ENCODE results near the gene ELL2.

ELL2 gene

DNA sequence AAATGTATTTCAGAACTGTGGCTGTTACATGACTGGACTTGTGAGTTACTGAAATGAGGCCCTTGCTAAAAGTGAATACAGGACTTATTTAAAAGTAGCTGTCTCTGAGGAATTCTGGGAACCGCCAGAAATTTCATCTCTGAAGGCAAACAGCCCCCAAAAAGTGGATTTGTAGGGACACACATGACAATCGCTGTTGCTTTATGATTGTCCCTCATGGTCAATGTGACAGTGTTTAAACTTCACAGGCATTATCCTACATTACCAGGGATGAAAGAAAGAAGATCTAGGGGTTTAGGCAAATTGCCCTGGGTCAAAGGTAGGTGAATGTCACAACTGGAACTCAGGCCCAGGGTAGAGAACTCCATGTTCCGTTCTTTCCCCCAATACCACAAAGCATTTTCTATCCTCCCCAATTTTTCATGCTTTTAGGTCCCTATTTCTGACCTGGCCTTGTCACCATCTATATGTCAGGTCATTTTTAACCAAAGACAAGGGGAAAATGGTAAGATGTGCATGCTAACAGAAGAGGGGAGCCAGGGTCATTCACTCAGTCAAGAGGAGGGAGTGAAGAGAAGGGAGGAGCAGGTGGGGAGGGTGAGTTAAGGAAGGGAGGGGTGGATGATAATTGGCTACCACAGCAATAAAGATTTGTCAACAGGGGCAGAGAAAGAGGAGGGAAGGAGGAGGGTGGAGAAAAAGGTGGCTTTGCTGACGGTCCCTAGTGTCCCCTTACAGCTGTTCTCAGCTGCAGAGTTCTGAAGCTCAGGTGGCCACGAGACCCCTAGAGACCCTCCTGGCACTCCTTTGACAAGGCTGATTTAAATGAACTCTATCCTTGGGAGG, 81.3 kb downstream of the ELL2 start:
- DNase-seq (ENCODE audit: low read depth in 2 of 2): no peak

DNA sequence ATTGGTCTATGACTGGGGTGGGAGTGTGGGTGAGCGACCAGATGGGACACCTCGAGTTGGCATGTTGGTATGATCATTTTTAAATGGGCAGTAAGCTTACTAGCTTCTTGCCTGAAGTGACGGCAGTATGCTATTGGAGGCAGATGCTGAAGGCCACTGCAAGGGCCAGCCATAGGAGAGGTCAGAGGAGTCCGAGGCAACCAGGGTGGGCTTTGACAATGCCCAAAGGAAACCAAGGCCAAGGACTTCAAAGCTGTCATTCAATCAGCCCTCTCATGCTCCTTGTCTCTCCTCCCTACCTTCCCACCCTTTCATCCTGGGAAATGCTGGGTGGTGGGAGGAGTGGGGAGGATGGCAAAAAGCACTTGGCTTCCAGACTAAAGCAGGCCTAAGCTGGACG, 82.0 kb downstream of the ELL2 start:
- DNase-seq (ENCODE audit: low read depth in 2 of 2): no peak

DNA sequence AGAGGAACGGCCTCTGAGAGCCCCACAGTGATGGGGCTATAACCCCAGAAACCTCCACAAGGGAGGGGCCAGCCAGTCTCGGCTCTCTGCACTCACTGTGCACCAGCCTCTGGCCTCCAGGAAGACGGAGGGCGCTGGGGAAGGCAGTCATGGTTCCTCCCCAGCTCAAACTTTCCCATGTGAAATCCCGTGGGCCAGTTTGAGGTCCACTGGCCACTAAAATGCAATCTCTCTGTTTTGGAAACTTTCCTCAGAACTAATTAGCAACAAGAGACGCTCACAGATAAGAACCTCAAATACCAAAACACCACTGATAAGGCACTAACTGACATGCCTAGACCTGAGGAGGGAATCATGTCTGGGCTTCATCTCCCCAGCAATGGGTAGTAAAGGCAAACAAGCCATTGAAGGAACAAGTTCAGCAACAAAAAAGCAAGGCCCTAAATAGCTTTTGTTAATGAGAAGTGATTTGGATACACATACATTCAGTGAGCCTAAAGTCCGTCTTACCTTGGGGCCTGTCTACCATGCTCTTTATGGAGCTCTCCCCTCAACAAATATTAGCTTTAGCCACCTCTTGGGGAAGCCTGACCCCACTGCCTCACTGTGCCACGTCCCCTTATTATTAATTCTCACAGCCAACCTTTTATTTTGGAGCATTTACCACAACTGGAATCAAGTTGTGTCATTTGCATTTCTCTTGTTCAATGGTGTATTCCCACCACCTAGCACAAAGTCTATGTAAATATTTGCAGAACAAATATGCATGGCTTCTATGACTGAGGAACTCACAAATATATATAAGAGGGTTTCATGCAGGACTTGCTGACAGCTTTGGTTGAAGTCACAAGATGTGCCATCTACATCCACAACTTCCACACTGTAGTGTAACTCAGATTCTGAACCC, 83.0 kb downstream of the ELL2 start:
- DNase-seq (ENCODE audit: low read depth in 2 of 2): no peak

DNA sequence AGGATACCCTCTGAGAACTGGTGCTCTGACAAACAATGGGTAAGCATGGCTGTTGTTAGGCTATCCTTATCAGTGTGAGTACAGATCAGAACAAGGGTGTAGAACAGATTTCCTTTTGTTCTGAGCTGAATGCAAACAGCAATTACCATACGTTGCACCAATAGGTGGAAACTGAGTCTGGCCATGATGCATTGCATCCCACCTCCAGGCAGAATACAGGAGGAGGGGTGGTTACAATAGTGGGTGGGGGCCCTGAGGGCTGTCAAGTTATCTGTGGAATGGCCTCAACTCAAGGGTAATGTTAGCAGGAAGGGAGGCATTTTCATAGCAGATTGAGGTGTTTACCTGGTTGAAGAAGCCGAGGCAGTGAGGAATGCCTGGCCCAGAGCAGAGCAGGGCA, 84.9 kb downstream of the ELL2 start:
- DNase-seq (ENCODE audit: low read depth in 2 of 2): no peak

DNA sequence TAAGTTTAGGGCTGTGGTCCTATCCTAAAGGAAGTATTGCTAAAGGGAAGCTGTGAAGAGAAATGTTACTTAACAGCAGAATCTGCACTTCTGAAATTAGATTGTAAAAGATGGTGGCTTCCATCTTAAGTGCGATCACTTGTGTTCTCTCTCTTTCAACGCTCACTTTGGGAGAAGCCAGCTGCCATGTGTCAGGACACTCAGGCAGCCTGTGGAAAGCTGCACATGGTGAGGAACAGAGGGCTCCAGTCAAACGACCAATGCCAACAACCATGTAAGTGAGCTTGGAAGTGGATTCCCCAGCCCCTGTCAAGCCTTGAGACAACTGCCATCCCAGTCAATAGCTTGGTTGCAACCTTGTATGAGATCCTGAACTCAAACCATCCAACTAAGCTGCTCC, 87.4 kb downstream of the ELL2 start:
- DNase-seq (ENCODE audit: low read depth in 2 of 2): no peak

DNA sequence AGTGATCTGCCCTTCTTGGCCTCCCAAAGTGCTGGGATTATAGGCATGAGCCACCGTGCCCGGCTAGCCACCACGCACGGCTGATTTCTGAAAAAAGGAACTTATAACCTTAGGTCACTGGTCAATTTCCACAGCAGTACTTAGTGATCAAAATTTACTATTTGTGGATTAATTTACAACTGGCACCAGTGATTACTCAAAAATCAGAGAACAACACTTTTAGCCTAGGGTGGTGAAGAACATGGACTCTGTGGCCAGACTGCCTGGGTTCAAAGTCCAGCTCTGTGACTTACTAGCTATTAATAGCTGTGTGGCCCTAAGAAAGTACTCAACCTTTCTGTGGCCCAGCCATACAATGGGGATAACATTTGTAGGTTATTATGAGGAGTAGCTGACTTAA, 88.3 kb downstream of the ELL2 start:
- no peak for DNase-seq (ENCODE audit: low read depth in 2 of 2)

DNA sequence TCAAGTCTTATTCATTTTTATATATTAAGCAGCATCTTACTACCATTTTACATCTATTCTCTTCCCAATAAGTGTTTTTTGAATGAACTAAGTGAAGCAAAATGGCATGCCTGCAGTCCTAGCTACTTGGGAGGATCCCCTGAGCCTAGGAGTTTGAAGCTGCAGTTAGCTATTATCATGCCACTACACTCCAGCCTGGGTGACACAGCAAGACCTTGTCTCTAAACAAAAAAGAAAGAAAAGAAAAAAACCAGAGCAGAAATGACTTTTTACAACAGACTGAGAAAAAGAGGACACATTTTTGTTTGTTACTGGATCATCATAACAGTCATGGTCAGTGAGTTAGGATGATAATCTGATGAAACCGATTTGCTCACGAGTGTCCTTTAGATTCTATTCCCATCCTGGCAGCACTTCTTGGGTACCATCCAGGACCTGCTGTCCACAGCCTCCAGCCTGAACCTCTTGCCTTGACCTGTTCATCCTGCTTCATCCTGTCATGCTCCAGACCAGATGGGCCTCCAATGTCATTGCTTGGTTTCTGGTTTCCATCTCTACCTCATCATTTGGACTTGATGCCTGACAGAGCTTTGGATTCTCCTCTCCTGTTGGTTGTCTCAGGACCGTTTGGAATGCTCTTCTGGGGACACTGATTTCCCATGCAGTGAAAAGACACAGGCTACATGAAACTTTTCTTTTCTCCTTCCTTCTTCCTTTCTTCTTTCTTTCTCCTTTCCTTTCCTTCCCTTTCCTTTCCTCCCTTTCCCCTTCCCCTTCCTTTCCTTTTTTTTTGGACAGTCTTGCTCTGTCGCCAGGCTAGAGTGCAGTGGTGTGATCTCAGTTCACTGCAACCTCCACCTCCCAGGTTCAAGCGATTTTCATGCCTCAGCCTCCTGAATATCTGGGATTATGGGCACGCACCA, 89.0 kb downstream of the ELL2 start:
- no peak for DNase-seq (ENCODE audit: low read depth in 2 of 2)

DNA sequence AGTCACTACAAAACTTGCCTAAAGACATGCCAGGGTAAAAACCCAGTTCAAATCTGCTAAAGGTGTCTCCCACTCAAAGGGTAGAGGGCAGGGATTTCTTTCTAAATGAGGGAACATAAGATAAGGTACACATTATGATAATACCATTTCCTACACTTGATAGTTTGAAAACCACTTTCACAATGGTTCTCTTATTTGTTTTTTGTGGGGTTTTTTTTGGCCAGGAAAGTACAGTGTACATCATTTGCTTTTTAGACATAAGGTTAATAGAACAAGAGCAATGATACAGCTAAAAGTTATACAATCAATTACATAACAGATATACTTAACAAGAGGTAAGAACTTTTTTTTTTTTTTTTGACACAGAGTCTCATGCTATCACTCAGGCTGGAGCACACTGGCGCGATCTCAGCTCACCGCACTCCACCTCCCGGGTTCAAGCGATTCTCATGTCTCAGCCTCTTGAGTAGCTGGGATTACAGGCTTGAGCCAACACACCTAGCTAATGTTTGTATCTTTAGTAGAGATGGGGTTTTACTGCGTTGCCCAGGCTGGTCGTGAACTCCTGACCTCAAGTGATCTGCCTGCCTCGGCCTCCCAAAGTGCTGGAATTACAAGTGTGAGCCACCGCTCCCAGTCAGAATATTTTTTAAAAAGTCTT, 90.4 kb downstream of the ELL2 start:
- no peak for DNase-seq (ENCODE audit: low read depth in 2 of 2)

DNA sequence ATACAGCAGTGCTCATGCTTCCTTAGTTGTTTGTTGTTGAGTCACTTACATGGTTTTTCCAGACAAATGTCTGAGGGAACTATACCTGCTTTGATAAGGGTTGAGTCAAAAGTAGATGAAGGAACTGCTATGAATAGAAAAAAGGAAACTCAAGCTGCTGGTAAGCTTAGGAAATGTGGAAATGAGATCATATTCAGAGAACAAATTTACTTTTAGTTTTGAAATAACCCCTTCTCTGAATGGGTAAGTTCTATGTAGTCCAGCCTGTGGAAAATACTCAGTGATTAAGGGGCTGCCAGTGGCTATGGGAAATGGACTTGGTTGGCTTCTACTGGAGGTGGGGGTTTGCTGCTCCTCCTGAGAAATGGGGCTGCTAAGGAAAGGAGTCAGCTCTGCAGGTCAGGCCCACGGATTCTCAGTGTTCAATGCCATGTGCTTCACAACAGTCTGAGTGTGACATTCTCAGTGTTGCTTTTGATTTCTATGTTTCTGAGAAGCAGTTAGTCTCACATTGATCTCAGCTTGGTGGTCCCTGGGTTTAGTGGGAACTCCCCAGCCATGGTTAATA, 91.5 kb downstream of the ELL2 start:
- peak; percentile 47 to 58 for DNase-seq (ENCODE audit: low read depth in 2 of 2)

DNA sequence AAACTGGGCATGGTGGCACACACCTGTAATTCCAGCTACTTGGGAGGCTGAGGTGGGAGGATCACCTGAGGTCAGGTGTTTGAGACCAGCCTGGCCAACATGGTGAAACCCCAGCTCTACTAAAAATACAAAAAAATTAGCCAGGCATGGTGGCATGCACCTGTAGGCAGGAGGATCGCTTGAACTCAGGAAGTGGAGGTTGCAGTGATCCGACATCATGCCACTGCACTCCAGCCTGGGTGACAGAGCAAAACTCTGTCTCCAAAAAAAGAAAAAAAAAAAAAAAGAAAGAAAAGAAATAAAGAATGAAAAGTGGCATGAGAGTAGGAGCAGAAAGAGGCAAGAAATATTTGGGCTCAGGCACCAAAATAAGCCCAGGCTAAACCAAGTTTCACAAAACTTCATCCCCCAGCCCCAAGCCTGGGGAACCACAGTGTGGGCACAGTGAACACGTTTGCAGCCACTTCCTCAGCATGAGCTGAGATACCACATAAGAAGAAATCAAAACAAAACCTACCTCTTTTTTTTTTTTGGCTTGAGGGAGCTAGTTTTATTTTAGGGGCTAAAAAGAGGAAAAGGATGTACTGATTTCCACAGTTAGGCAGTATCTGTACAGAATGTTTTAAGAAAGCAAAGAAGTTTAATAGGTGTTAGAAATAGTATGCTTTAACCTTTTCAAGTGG, 92.3 kb downstream of the ELL2 start:
- DNase-seq (ENCODE audit: low read depth in 2 of 2): peak; percentile 42 to 48

DNA sequence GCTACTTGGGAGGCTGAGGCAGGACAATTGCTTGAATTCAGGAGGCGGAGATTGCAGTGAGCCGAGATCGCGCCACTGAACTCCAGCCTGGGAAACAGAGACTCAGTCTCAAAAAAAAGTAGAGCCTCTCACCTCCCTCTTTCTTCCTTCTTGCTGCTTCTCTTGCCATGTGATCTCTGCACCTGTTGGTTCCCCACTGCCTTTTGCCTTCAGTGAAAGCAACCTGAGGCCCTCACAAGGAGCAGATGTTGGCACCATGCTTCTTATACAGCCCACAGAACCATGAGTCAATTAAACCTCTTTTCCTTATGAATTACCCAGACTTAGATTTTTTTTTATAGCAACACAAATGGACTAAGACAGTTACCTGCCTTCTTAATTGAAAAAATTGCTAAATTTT, 93.5 kb downstream of the ELL2 start:
- DNase-seq (ENCODE audit: low read depth in 2 of 2): no peak

DNA sequence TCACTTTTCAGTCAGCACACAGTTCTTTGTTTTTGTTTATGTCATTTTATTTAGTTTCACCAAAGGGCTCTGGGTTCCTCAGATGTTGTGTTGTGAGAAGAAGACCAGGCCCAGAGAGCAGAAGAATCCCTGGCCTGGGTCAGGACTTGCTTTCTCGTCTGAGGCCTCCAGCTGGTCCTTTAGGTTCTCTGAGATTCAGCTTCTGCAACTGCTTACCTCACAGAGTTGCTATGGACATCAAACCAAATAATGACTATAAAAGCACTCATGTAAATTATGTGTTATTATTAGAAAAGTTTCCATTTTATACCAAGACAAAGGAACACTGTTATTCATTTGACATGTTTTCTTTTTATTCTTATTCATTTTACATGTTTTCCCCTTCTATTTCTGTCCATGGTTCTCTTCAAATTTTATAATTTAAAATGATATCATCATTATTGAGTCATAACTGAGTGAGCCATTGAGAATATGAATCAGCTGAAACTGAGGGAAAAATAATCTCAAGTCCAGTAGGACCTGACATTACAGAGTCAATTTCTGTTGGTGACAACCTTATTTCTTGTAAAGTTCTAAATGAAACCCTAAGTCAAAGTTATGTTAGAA, 95.1 kb downstream of the ELL2 start:
- no peak for DNase-seq (ENCODE audit: low read depth in 2 of 2)

DNA sequence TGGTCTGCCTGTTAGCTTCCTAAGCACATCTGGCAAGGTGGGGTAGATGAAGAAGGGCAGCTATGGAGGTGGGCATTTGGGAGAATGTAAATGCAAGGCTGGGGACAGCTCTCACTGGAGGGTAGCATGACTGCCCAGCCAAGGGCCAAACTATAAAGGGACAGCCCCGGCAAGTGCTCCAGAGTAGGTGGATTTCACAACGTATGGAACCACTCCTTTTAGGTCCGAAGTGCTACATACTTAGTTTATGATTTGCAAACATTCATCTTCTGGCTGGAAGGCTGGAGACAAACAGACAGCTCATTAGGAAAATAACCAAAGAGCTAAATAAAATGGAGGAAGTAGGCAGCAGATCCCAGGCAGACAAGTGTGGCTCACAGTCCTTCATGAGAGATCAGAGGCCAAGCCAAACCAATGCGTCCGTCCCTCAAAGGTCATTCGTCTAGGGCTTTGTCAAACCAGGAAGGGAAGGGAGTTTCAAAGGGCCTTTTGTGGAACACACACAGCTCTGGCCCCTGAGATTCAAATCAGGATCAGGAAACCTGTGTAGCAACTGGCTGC, 96.6 kb downstream of the ELL2 start:
- DNase-seq (ENCODE audit: low read depth in 2 of 2): no peak

DNA sequence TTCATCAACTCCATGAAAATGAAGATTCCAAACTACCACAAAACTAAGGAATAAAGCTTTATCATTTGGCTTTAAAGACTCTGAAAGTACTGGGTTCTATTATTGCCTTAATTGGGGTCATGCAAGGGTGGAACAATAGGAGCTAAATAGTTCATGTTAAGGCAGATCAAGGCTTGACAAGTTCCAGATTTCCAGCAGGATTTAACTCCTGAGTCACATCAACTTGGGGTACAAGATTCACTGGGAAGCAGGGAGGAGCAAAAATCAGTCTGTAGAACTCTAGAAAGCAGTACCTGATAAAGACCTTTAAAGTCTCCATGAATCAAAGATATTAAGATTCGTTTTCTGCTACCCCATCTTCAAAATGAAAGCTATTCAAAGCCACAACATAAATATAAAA, 97.2 kb downstream of the ELL2 start:
- DNase-seq (ENCODE audit: low read depth in 2 of 2): no peak

DNA sequence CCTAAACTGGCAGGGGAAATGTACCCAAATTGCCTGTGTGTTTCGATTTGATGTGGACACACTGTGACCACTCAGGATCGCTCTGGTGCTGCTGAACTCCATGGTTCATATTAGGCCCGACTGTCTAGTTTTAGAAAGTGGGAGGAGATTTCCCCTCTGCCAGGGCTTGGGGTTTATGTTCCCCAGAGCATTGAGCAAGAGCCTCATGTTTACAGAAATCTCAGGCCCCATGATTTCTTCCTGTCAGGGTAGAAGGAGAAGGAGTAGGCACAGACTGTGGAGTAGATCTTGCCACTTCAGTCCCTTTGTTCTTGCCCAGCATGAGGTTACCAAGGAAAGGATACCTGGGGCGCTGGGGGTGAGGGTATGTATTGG, 98.3 kb downstream of the ELL2 start:
- no peak for DNase-seq (ENCODE audit: low read depth in 2 of 2)

DNA sequence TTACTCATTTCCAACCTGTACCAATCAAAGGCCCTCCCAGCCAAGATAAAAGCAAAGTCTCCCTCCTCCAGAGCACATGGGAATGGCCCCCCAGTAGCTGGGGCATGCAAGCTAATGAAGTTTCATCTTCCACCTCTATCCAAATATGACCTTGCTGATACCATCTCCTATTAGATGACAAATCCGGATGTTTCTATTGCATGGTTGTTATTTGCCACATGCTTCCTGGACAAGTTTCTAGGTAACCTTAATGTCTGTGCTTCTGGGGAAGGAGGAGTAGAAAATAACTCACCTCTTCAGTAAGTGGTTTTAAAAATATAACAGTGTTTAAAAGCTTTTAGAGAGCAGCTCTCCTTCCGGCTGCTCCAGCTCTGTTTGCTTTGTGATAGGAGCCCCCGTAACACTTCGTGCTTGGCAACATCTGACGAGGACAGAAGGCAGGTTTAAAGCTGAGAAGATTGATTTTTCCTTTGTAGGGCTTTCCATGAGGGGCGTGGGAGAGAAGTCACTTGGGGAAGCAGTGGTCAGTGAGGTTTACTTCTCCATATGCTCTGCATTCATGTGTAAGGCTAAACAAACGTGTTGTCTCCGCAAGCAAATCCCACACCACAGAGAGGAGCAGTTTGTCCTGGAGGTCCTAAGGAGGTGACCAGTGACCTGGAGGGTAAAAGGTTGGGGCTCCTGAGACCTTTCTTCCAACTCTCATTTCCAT, 98.8 kb downstream of the ELL2 start:
- no peak for DNase-seq (ENCODE audit: low read depth in 2 of 2)

DNA sequence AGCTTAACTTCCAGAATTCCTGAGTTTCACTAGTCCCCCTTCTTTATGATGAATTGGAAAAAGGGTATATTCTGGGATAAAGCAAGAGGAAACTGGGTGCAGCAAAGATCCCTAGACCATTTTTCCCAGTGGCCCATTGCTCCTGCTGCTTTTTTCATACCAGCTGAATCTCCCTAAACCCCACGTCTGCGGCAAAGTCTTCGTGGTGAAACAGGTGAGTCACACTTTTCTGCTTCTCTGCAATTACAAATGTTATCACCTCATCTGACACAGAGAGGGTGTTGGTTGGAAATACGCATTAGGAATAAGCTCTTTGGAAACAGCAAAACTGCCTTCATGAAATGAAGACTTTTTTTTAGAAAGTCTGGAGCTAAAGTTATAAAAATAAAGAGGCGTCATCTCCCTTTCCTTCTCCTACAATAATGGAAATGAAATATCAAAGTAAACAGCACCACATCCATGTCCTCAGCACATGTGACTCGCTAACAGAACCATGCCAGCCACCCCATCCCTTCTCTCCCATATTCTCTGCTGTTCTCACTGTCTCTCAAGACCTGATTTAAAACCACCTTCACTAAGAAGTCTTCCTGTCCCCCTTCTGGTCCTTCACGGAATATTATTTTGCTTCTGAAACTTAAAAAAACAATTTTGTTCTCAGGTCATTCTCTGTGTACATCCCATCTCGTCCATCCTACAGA, 99.6 kb downstream of the ELL2 start:
- DNase-seq (ENCODE audit: low read depth in 2 of 2): no peak

DNA sequence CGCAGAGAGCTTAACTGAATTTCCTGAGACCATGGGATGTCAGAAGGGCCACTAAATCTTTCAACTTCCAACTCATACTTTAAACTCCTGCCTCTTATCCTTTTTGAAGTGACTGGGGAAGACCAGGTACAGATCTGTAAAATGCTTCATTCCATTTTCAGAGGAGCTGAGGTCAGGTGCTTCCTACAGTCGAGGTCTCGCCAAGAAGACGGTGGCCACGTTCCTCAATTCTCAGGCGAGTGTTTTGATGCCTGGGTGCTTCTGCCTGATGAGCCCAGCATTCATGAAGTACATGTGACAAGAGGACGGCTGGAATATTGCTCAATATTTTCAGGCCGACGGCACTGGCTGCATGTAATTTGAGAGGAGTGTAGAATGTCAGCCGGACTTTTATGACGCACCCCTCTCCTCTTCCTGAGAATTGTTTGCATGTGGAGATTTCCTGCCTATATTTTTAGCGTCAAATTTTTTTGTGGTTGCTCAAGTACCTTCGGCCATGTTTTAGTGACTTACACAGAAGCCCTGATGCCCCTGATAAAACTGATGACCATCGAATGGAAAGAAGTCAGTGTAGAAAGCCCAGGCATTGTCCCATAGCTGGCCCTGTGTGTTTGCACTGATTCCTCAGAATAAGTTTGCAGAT, 100.3 kb downstream of the ELL2 start:
- DNase-seq (ENCODE audit: low read depth in 2 of 2): no peak

All from stimulated activated CD8-positive, alpha-beta memory T cell treated with anti-CD3 and anti-CD28 coated beads, Interleukin-7, amount 100 ng/mL, for 4 hours (primary cell).